GM13976 (cell line): ENCODE results near the gene ERI2.

ENCODE experiments used
- DNase-seq: peaks from one replicate; pipeline ENCODE4 v3.0.0; 2012; ENCODE audit warnings: low spot score
- in situ Hi-C: fragments of 300-500 bp; cut with MboI; formaldehyde crosslinking; loops from one replicate; pipeline ENCODE4 v1.12.0; 2022; ENCODE audit warnings: low sequenced_read_pairs, mixed read lengths, inconsistent platforms; ENCODE audit not compliant: unreplicated experiment
- TF ChIP-seq, protein P1 (sequence below): IDR thresholded peaks from 2 replicates; pipeline ENCODE4 v1.5.1; 2012; ENCODE audit warnings: borderline replicate concordance, mild to moderate bottlenecking; ENCODE audit not compliant: insufficient read depth; ENCODE audit errors: extremely low read depth, missing control alignments, control extremely low read depth

Gene ERI2, protein sequence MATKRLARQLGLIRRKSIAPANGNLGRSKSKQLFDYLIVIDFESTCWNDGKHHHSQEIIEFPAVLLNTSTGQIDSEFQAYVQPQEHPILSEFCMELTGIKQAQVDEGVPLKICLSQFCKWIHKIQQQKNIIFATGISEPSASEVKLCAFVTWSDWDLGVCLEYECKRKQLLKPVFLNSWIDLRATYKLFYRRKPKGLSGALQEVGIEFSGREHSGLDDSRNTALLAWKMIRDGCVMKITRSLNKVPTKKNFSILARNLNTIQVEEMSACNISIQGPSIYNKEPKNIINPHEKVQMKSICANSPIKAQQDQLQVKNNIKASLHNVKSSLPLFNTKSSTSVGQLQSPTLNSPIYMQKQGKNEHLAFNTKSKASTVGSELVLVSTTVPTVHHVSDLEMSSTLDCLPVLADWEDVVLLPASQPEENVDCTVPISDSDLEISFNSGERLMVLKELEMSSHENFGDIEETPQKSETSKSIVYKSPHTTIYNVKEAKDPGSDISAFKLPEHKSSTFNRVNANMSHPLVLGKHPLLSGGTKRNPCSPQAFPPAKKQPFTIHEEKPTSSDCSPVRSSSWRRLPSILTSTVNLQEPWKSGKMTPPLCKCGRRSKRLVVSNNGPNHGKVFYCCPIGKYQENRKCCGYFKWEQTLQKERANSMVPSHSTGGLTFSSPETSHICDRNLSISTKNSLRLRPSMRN

DNA sequence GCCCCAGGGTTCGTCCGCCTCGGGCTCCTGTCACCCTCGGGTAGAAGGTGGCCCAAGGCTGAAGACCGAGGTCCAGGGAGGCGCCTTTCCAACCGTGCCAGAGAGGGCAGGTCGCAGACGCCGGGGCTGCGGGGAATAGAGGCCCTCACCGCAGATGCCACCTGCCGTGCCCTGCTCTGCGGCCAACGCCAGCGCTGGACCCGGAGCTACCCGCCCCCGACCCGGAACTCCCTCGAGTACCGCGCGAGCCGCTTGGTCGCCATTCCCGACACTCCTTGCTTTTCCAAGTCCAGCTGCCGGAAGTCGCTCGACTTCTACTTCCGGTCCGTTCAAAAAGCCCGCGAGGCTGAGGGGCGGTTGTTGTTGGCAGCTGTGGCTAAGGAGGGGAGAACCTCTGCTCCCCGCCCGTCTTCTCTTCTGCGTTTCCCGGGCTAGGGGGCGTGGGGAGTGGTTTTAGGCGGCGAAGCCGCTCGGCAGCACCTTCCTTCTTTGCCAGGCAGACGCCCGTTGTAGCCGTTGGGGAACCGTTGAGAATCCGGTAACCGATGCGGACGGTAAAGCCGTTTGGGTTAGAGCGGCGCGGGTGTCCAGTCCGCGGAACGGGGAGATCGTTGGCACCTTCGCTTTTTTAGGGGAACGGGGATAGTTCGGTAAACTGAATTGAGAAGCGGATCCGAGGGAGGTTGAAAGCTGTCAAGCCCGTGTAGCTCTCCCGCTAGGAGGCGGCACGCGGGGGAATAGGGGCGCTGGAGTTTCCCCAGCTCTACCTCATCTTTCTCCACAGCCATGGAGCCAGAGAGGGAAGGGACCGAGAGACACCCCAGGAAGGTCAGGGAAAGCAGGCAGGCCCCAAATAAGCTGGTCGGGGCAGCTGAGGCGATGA is at the start of gene ERI2, which contains the start of gene REXO5:
Gene ERI2 (minus strand): TSS at position 305 of the 883 bp plus-strand sequence. CDS start 42 bp downstream, at position 263.
Gene REXO5 (plus strand): TSS at position 360 of the 883 bp plus-strand sequence. CDS start 427 bp downstream, at position 787.
- peak; percentile 94 for DNase-seq
- TF ChIP-seq, protein P1, sequence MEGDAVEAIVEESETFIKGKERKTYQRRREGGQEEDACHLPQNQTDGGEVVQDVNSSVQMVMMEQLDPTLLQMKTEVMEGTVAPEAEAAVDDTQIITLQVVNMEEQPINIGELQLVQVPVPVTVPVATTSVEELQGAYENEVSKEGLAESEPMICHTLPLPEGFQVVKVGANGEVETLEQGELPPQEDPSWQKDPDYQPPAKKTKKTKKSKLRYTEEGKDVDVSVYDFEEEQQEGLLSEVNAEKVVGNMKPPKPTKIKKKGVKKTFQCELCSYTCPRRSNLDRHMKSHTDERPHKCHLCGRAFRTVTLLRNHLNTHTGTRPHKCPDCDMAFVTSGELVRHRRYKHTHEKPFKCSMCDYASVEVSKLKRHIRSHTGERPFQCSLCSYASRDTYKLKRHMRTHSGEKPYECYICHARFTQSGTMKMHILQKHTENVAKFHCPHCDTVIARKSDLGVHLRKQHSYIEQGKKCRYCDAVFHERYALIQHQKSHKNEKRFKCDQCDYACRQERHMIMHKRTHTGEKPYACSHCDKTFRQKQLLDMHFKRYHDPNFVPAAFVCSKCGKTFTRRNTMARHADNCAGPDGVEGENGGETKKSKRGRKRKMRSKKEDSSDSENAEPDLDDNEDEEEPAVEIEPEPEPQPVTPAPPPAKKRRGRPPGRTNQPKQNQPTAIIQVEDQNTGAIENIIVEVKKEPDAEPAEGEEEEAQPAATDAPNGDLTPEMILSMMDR = peak; percentile 61
- in situ Hi-C loops = no loop called here

DNA sequence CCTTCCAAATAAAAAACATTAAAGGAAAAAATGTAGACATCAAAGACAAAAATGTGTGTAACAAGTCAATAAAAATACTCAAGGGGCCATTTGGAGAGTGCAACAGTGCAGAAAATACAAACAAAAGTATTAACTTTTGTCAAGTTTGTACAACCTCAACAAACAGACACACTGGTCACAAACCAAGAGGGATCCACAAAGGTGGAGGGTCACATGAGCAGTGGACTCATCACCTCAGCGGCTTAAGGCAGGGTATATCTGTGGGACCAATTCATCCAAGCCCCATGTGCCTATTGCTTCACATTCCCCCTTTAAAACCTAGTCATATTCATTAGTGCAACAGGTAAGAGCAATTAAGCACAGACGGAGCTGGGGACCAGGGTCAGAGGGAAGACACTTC is 48.7 kb upstream of the ERI2 start:
- TF ChIP-seq, protein P1 = no peak
- in situ Hi-C loops = loop anchor here (5.0 kb wide), 1 partner anchor 227 kb away; no protein-coding TSS in a partner anchor
- DNase-seq = no peak

DNA sequence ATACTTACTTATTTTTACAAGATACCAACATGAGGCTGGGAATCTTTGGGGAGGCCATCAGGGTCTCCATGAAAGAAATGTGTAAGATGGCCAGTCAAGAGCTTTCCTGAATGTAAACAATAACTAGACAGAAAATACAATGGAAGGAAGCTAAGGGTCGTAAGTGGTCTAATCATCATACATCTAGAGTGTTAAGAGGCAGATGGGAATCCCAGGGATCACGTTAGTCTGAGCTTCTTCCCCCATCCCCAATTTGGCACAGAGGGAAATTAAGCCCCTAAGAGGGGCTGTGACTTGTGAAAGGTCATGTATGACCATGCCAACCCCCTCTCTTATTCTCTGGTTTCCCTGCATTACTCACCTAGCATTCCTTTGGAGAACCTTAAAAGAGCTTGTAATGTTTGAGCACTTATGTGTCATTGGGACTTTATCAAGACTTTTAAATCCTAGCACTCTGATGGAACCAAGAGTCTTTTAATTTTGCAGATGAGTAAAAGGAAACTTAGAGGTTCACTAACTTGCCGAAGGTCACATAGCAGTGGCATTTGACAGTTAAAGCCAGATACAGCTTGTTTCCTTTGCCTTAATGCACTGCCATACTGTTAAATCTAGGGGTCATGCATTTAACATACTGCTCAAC is 47.8 kb upstream of the ERI2 start:
- TF ChIP-seq, protein P1 = no peak
- in situ Hi-C loops = loop anchor here (5.0 kb wide), 1 partner anchor 228 kb away; no protein-coding TSS in a partner anchor
- DNase-seq = no peak

DNA sequence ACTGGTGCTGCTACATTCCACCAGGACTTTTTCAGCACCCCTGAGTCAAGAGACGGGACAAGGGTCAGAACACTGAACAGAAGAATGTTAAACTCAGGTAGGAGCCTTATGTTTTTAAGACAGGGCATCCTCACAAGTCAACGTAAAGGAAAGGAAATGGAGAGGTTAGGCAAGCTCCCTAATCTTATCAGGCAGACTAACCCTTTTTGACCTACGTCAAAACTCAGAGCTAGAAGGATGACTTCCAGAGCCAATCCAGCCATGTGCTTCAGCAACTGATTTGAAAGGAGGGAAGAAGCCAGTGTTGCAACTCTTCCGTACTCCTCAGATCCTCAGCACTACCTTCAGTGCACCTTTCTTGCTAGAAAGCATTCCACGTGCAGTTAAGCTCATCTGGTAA is 46.9 kb upstream of the ERI2 start:
- TF ChIP-seq, protein P1 = no peak
- in situ Hi-C loops = loop anchor here (5.0 kb wide), 1 partner anchor 229 kb away; no protein-coding TSS in a partner anchor
- no peak for DNase-seq

DNA sequence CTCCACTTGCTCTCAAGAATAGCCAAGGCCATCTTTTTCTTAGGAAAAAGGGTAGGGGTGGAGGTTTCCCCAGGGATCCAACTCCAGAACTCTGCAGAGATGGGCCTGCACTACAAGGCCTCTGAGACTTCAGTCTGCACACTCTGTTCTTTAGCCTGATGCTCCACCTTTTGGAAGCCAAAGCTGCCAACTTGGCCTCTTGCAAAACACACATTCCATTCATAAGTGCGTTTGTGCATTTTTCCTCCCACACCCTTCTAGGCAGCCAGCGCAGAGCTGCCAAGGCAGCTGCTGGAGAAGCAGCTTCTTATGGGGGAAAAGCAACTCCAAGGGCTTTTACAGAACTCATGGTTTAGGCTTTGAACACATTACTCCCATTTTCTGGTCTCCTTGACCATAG is 45.3 kb upstream of the ERI2 start:
- TF ChIP-seq, protein P1 = no peak
- in situ Hi-C loops = loop anchor here (5.0 kb wide), 1 partner anchor 231 kb away; no protein-coding TSS in a partner anchor
- no peak for DNase-seq
